Gastroesophageal sphincter (tissue), 3 donors: ENCODE results near the gene CHTF18.

ENCODE experiments used
- POLR2A ChIP-seq, 2 donors: fragments of 450-650 bp; IDR thresholded peaks; one replicate each; pipeline ENCODE4 v1.6.1; 2017; ENCODE audit warnings: antibody characterized with exemption in 2 of 2, mild to moderate bottlenecking in 2 of 2, moderate library complexity in 1 of 2
- TF ChIP-seq, protein P1 (sequence below), 4 experiments: fragments of 200-600 bp in 2 of 4; fragments of 450-650 bp in 2 of 4; sonication (generic) in 1 of 4; IDR thresholded peaks; one replicate each; pipeline ENCODE4 v1.5.1; 2017 to 2019; ENCODE audit warnings: antibody characterized with exemption in 4 of 4, mild to moderate bottlenecking in 2 of 4, moderate library complexity in 2 of 4

DNA sequence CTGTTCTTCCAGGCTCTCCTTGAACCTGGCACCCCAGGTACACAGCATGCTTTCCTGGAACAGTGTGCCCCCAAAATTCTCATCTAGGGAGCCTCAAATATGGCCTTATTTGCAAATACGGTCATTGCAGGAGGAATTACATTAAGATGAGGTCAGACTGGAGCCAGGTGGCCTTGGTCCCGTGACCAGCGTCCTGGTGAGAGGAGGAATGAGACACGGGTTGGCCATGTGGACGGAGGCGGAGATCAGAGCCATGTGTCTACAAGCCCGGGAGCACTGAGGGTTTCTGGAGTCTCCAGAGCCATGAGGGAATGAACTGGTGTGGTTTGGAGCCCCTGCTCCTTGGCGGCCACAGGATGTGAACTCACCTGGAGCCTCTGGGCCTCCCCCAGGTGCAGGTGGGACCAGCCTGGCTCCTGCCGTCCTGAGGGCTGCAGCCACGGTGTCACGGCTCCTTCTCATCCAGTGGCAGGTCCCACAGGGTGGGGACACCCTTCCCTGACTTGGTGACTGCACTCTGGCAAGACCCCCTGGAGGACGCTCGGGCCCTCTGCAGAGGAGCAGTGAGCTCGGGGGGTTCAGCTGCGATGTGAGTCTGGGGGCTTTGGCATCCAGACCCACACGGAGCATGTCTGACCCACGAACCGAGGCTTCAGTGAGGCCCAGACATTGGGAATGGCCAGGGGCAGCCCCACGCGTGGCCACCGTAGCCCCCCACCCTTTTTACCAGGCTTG lies 33.9 kb downstream of the CHTF18 start:
- TF ChIP-seq, protein P1, sequence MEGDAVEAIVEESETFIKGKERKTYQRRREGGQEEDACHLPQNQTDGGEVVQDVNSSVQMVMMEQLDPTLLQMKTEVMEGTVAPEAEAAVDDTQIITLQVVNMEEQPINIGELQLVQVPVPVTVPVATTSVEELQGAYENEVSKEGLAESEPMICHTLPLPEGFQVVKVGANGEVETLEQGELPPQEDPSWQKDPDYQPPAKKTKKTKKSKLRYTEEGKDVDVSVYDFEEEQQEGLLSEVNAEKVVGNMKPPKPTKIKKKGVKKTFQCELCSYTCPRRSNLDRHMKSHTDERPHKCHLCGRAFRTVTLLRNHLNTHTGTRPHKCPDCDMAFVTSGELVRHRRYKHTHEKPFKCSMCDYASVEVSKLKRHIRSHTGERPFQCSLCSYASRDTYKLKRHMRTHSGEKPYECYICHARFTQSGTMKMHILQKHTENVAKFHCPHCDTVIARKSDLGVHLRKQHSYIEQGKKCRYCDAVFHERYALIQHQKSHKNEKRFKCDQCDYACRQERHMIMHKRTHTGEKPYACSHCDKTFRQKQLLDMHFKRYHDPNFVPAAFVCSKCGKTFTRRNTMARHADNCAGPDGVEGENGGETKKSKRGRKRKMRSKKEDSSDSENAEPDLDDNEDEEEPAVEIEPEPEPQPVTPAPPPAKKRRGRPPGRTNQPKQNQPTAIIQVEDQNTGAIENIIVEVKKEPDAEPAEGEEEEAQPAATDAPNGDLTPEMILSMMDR (IDR thresholded peaks at IDR 0.05), result no peak
- no peak for TF ChIP-seq POLR2A (IDR thresholded peaks at IDR 0.05)
